NCI-H774 (cell line): Measurements from ENCODE around the gene ATG4B.
A peak's percentile ranks its signal among the peaks of the same experiment; 100 is the strongest.

Source experiments
- DNase-seq: peaks from one replicate; lab custom pipeline; 2025; lab: John Stamatoyannopoulos, UW

ATG4B gene

DNA sequence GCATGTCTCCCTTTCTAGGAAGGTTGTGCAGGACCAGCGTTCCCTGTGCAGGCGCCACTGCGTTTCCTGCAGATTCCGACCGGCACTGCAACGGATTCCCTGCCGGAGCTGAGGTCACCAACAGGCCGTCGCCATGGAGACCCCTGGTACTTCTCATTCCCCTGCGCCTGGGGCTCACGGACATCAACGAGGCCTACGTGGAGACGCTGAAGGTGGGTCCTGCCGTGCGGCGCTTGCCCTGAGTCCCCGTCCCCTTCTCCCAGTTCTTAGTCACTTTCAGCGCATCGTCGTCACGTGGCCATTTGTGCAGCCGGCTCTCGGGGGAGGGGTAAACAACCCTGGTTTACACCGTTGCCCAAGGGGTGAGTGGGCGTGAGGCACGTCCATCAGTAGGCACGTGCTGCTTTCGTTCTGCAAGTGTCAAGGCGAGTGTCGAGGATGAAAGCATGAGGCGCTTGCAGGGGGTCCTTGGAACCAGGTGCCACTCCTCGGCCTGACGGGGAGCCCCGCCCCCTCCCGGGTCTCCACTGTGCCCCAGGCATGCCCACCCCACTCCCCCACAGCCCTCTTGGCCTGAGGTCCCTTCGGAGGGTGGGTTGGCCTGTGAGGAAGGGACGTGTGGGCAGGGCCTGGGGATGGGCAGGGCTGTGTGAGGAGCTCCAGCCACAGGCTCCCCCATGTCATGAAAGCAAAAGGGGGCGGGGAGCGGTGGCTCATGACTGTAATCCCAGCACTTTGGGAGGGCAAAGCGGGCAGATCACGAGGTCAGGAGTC lies 29.3 kb downstream of the ATG4B start:
- no peak for DNase-seq

DNA sequence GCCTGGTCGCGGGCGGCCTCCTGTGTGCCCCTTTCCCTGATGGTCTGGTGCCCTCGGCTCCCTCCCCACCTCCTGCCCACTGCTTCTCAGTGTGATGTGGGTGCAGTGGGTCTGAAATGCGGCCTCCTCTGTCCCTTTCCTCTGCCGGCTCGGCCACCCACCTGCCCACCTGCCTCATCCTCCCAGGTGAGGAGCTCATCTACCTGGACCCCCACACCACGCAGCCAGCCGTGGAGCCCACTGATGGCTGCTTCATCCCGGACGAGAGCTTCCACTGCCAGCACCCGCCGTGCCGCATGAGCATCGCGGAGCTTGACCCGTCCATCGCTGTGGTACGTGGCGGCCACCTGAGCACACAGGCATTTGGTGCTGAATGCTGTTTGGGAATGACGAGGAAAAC lies 30.9 kb downstream of the ATG4B start:
- no peak for DNase-seq

DNA sequence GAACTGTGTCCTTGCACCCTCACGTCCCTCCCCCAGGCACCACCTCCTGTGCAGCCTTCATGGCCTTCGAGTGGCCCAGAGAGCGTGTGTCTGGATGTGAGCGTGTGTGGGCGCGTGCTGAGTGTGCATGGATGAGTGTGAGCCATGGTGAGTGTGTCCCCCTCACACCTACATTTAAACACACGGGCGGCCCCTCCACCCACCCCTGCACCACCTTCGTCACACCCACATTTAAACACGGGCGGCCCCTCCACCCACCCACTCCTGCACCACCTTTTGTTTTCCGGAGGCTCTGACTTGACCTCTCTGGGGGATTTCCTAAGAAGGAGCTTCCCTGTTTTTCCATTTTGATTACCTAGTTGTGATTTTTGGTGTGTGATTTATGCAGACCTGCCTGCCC lies 31.3 kb downstream of the ATG4B start:
- no peak for DNase-seq

DNA sequence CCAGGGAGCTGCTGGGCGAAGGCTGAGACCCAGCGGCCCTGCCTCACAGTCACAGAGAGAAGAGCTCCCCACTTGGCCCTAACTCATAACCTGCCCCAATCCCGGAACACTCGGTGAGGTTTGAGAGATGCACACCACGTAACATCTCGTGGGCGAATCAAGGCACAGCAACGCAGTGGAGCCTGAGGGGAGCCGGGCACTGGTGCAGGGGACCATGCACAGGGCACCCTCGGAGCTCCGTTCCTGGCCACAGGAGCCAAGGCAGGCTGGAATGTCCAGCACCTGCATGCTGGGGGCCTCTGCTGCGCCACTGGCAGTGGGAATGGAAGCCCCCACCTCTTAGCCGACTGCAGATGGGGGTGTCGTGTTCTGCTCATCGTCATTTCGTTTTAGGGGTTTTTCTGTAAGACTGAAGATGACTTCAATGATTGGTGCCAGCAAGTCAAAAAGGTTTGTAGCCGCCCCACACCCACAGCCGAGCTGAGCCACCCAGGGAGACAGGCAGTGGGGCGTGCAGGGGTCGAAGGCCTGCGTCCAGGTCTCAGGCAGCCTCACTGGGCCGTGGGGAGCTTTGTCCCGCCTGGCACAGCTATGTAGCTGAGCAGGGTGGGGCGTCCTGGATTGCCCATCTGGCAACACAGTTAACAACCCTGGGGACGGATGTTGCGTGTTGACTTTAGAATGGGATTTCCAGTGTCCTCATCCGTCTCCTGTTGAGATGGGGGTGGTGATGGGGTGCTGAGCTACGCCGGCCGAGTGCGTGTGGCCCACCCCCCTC lies 33.0 kb downstream of the ATG4B start:
- DNase-seq = no peak

DNA sequence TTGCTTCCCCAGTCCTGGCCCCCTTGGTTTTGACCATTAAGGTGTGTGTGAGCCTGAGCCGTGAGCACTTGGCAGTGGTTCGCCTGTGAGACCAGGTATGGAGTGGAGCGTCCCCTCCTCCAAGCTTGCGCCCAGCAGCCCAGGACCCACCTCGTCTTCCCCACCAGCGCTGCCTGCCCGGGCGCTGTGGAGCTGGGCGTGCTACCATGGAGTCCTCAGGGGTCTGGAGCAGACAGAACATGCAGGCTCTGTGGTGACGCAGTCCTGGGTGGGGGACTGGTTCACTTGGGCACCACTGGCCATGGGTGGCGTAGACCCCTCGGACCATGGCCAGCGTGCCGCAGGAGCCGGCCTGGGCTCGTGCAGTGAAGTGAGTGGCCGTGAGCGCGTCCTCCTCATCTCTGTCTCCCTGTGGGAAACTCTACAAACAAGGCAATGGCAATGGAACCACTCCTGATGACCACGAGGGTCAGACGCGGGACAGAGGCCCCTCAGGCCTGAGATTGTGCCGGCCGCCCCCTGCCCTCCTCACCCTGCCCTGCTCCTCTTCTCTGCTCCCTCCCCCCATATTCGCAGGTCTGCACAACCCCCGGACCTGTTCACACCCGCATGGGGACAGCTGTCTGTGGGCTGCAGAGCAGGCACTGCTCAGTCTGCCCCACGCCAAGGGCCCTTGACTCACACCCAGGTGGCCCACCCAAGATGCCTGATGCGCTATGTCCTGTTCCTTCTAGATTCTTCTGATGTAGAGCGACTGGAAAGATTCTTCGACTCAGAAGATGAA lies 34.2 kb downstream of the ATG4B start:
- DNase-seq = no peak

DNA sequence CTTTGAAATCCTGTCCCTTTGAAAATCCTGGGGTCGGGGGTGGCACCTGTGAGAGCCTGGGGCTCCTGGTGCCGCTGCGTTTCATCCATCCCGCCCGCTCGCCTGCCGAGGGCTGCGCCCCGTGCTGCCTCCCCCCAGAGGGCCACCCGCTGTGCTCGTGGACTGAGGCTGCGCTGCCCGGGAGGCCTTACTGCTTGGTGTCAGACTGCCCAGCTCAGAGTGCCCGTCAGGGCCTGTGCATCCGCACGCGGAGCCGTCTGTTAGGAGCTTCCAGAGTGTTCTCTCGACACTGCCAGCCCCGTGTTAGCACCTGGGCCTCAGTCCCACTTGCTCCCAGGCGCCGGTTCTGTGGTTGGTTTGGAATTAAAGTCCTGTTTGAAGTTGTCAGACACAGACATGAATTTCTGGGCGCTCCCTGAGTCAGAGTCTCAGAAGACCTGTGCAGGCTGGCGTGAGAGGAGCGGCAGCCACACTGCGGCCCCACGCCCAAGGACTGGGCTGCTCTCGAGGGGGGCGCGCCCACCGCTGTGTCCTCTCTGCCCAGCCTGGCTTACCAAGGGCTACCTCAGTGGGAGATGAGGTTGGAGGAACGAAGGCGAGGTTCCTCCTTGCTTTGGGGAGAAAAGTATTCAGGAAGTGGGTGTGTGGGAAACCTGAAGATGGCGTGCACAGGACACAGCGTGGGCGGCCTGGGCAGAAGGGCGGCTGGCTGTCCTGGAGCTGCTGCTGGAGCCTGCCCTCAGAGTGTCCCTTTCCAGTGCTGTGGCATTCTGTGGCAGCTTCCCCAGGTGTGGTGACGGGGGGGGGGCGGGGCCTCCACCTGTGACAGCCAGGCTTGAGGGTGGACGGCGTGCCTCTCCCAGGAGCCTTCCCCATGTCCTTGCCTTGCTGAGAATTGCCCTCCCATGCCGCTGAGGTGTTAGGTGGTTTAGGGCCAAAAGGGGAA lies 35.0 kb downstream of the ATG4B start:
- no peak for DNase-seq

DNA sequence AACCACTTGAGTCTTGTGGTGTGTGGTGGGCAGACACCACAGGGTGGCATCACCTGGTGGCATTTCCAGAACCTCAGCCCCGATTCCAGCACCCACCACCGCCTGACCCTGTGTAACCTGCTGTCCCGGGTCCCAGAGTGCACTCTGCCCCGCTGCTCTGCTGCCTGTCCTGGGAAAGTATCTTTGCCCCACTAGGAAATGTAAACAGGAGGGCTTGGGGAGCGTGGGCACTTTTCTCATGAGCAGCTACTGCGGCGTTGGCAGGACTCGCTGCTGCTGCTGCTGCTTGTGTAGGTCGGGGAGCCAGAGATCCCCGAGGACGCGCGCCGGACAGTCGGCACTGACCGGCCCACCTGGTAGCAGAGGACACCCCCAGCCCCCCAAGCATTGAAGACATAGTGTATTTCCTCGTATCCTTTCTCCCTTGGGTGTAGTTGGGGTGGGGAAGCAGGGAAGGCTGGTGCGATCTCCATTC lies 35.7 kb downstream of the ATG4B start:
- no peak for DNase-seq

DNA sequence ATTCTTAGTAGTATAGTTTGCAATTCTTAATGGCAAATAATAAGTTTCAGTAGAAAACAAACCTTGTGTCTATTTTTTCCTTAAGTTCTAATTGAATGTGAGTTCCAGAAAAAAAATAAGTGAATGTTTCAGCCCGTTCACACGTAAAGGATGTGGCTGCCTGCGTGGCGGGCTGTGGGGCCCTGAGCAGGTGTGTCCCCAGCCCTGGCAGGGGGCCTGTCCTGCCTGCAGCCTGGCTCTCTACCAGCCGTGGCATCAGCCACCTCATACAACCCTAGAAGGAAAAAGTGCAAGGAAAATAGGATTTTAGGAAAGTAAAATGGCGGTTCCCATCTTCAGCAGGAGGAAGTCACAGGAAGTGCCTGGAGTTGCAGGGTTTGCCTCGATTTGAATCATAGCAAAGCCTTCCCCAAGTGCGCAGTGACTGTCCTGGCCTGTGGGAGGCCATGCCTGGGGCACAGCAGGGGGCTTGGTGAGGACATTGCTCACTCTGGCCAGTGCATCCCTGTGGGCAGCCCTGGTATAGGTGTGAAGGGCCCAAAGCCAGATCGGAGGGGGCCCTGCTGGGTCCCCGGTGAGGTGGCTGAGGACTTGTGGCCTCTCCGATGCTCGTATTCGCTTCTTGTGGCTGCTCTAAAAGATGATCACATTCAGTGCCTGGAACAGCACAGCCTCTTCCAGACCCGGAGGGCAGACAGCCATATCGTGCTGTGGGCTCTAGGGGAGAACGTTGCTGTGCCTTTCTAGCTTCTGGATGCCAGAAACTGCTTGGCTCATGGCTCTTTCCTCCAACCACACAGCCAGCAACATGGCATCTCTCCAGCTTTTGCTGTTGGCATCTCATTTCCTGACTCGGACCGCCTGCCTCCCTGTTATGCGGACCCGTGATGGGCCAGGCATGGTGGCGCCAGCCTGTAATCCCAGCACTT lies 36.6 kb downstream of the ATG4B start:
- DNase-seq = no peak

DNA sequence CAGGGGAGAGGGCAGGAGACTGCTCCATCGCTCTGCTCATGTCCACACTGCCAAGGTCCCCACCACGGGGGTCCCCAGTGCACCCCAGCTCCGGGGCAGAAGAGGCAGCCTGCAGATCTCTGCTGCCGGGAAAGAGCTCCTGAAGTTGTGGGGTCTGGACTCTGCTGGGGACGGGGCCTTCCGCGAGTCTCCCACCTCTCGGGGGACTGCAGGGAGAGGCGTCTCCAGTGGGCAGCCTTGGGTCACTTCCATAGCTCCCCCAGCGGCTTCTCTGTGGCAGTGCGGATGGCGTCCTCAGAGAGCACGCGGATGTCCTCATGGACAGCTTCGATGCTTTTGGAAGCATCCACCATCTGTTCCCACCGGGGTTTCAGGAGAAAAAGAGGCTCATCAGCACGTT lies 38.4 kb downstream of the ATG4B start:
- DNase-seq = no peak

DNA sequence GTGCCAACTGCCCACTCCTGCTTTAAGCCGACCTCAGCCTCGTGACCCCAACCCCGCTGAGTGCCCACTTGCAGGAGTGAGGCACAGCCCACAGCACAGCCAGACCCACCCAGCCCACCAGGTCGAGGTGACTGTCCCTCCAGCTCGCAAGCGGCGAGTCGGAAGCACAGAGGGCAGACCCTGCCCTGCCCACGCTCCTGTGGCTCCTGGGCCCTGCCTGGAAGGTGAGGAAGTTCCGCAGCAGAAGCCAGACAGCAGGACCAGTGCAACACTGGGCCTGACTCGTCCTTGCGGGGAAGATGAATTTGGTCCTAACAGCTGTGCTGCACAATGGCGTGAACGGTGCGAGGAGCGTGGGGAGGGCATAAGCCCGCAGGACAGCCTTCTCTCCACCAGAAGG lies 39.2 kb downstream of the ATG4B start:
- DNase-seq = no peak

DNA sequence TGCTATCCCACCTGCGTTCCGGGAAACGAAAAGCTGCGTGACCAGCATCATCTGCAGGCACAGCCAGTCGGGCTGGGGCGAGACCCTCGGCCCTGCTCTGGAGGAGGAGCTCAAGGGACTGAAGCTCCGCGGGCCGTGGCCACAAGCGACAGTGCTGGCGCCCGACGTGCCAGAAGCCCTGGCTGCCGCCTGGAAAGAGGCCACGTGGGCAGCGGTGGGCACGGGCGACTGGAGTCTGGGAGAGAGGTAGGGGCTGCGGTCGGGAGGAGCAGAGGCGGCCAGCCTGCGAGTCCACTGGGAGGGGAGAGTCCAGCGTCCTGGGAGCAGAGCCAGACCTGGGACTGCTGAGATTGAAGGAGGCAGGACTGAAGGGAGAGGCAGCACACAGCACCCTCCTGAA lies 39.9 kb downstream of the ATG4B start:
- DNase-seq = no peak

DNA sequence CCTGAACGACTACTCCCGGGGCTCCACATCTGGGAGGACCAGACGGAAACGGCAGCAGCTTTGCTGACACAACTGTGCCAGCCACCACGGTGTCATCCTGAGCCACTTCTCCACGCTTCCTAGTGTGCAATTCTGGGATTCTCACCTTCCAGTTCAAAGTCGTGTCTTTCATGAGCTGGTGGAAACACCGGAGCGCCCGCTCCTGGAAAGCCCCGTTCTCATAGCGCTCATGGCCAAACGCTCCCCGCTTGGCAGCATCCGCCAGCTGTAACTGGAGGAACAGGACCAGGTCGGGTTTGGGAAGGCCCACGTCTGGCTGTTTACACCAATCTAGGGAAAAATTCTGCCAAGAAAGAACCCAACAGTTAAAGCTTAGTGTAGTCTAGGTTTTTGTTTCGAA lies 40.8 kb downstream of the ATG4B start:
- DNase-seq = no peak

DNA sequence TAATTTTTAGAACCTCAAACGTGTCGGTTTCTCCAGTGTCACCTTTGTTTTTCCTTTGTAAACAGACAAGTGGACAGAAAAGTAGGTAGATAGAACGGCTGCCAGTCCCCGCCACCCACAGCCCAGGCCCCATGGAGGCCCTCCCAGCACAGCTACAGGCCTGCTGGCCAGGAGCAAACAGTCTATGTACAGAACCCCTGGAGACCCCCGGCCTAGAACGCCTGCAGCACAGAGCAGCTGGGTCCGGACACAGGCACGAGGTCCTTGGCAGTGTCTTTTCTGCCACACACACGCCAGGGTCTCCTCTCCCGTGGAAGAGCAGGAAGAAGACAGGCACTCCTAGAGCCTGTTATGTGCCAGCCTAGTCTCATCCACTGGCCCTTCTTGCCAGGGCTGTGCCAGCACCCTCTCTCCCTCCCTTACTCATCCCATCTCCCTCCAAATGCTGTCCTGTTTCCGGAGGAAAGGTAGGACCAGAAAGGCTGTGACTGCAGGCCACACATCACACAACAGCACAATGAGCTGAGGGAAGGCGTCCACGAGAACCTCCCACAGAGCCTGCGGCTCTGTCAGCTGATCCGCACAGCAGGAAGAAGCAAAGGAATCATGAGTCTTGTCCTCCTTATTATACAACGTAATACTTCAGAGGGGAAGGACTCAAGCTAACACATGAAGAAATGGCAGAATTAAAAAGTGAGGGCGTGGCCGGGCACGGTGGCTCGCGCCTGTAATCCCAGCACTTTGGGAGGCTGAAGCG lies 41.5 kb downstream of the ATG4B start:
- DNase-seq = no peak

DNA sequence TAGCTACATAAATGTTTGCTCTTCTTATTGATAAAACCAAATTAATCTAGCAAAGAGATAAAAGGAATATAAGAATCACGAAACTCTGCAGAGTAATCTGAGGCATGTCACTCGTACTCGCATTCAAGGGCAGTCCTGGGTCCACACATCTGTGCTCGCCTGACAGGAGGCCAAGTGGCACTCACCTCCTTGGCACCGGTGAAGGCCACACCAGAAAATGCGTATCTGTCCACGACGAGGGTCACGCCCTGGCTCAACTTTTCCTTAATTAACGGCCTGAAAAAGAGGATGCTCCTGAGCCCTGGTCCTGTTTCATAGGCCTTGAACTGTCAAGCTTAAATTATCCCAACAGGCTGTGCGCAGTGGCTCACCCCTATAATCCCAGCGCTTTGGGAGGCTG lies 42.6 kb downstream of the ATG4B start:
- no peak for DNase-seq

DNA sequence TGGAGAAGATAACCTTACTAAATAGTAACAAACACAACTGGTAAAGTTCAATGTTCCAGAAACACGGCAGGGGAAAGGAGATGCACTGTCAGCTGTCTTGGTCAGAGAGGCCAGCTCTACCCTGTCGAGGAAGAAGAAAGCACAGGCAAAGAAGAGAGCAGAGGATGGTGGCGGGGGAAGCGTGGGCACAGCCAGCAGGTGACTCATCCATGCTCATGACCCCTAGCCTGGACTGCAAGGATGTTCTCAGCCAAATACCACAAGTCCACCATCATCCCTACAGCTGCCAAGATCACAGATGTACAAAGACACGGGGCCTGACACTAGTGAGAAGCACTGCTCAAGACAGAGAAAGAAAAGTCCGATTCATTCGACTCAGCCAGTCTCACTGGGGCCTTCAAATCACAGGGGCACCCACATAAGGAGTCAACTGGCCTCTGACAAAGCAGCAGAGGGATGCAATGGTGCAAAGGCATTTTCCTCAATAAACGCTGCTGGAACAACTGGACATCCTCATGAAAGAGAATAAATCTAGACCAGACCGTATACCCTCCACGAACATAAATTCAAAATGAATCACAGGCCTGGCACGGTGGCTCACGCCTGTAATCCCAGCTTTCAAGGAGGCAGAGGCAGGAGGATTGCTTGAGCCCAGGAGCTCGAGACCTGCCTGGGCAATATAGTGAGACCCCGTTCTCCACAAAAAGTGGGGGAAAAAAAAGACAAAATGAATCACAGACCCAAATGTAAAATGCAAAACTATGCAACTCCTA lies 43.5 kb downstream of the ATG4B start:
- no peak for DNase-seq

DNA sequence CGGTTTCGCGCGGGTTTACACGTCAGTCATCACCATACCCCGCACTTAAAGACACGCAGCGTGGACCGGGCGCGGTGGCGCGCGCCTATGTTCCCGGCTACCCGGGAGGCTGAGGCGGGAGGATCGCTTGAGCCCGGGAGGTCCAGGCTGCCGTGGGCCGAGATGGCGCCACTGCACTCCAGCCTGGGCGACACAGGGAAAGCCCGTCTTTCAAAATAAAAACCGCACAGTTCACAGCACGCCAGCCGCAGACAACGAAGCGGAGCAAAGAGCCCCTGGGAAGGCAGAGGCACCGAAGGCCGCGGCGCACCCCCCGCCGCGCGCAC lies 48.8 kb downstream of the ATG4B start:
- DNase-seq = no peak

DNA sequence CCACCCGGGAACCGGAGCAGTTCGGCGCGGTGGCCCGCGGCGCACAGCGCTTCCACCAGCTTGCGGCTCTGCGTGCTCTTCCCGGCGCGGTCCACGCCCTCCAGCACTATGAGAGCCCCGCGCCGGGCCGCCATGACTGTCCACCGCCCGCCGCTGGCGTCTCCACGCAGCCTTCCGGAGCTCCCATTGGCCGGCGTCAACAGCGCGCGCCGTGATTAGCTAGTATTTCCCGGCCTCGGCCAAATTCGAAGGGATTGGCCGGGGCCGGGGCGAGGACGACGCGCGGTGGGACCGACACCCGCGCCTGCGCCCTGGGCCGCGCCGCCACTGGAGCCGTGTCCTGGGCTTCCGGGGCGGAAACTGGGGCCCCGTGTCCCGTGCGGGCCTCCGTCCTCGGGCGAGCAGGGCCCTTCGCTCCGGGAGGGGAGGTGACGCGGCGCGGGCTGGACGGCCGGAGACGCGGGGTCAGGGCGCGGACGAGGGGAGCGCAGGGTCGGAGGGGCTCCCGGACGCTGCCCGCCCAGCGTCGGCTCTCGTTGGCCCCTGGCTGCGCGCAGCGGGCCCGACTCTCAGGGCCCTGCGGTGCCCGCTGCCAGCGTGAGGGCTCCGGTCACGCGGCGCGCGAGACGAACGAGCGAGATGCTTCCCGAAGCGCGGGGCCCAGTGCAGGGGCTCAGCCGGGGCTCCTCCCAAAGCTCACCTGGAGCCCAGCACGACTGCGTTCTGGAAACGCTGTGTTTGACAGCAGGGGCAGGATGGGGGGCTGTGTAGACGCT lies 49.3 kb downstream of the ATG4B start, which contains the start of gene DTYMK:
Gene DTYMK, minus strand, starts transcription at position 166 of the 776 bp plus-strand sequence. Its CDS starts 32 bp downstream, at position 134.
- DNase-seq = peak; percentile 96

DNA sequence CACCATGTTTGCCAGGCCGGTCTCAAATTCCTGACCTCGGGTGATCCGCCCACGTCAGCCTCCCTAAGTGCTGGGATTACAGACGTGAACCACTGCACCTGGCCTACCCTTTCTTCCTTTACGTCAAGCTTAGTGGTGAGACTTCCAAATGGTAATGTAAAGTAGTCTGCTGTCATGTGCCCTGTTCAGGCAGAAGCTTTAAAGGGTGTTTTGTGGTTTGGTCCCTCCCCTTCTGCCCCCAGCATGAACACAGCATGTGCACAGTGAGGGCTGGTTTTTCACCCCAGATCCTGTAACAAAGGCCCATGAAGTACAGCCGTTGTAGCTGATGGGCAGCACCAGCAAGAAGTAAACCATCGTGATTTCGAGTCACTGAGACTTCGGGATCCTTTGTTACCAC lies 51.8 kb downstream of the ATG4B start:
- DNase-seq = no peak
